Neural progenitor cell (in vitro differentiated cells): ENCODE data around the gene LYST. TPM values are rescaled to one million over a fixed set of nuclear protein-coding genes. Genes with fewer than 3 reads are reported as not detected.

Source experiments
- DNase-seq: peaks from one replicate; pipeline ENCODE4 v3.0.0-alpha.2; 2016; ENCODE audit warnings: low spot score
- H2AFZ ChIP-seq: fragments of 200-600 bp; sonication (generic); replicated peaks from 2 replicates; pipeline ENCODE4 v1.6.1; 2016; ENCODE audit warnings: antibody characterized with exemption
- H3F3A ChIP-seq: fragments of 200-600 bp; sonication (generic); 2 replicates; pipeline ENCODE4 v1.6.1; 2016; ENCODE audit warnings: antibody characterized with exemption, low read depth
- H3K27ac ChIP-seq: fragments of 200-600 bp; sonication (generic); 2 replicates; pipeline ENCODE4 v1.5.1; 2016; ENCODE audit warnings: mild to moderate bottlenecking
- H3K27me3 ChIP-seq: fragments of 200-600 bp; sonication (generic); 2 replicates; pipeline ENCODE4 v1.6.1; 2016; ENCODE audit warnings: mild to moderate bottlenecking, moderate library complexity
- H3K36me3 ChIP-seq: fragments of 200-600 bp; sonication (generic); 2 replicates; pipeline ENCODE4 v1.5.1; 2016
- H3K4me1 ChIP-seq: fragments of 200-600 bp; sonication (generic); 2 replicates; pipeline ENCODE4 v1.6.1; 2016; ENCODE audit warnings: mixed run types
- H3K4me2 ChIP-seq: fragments of 200-600 bp; sonication (generic); 2 replicates; pipeline ENCODE4 v1.6.1; 2016
- H3K4me3 ChIP-seq: fragments of 200-600 bp; sonication (generic); 2 replicates; pipeline ENCODE4 v1.5.1; 2016
- H3K79me2 ChIP-seq: fragments of 200-600 bp; sonication (generic); 2 replicates; pipeline ENCODE4 v1.6.1; 2016; ENCODE audit warnings: low read depth
- H3K9ac ChIP-seq: fragments of 200-600 bp; sonication (generic); 2 replicates; pipeline ENCODE4 v1.6.1; 2016
- H3K9me3 ChIP-seq: fragments of 200-600 bp; sonication (generic); 2 replicates; pipeline ENCODE4 v1.5.1; 2016; ENCODE audit warnings: low read depth
- H4K20me1 ChIP-seq: fragments of 200-600 bp; sonication (generic); 2 replicates; pipeline ENCODE4 v1.6.1; 2016; ENCODE audit warnings: low read depth
- H3K27ac Mint-ChIP-seq: 3 replicates; pipeline ENCODE4 v1.8.0; 2021; ENCODE audit warnings: mixed read lengths
- H3K27me3 Mint-ChIP-seq: 2 replicates; pipeline ENCODE4 v1.8.0; 2022; ENCODE audit warnings: low read depth, mild to moderate bottlenecking, inconsistent platforms, moderate library complexity, mixed read lengths; ENCODE audit not compliant: insufficient read depth
- H3K36me3 Mint-ChIP-seq: 3 replicates; pipeline ENCODE4 v1.8.0; 2021; ENCODE audit warnings: mixed read lengths
- H3K4me1 Mint-ChIP-seq: 3 replicates; pipeline ENCODE4 v1.8.0; 2021; ENCODE audit warnings: mixed read lengths
- H3K4me3 Mint-ChIP-seq: 3 replicates; pipeline ENCODE4 v1.8.0; 2021; ENCODE audit warnings: mild to moderate bottlenecking, moderate library complexity, mixed read lengths
- H3K9me3 Mint-ChIP-seq: 3 replicates; pipeline ENCODE4 v1.8.0; 2020; ENCODE audit warnings: mixed read lengths
- EZH2 ChIP-seq: fragments of 200-600 bp; sonication (generic); IDR thresholded peaks from 2 replicates; pipeline ENCODE4 v1.6.1; 2017; ENCODE audit warnings: antibody characterized with exemption, mild to moderate bottlenecking, moderate library complexity
- EZH2phosphoT487 ChIP-seq: fragments of 200-600 bp; sonication (generic); IDR thresholded peaks from 2 replicates; pipeline ENCODE4 v1.6.1; 2017; ENCODE audit warnings: antibody characterized with exemption
- total RNA-seq: library from RNA; depleted of rRNA; stranded (reverse); fragments of >200 nt; gene quantifications from 2 replicates; pipeline ENCODE4 v1.2.3, GENCODE V29; 2015; ENCODE audit warnings: low replicate concordance
- TF ChIP-seq, protein P1 (sequence below): fragments of 200-600 bp; sonication (generic); IDR thresholded peaks from 2 replicates; pipeline ENCODE4 v1.5.1; 2017; ENCODE audit warnings: antibody characterized with exemption, mild to moderate bottlenecking

Gene LYST
- total RNA-seq, 1 donor from 2014 or later, result 0.82 TPM

DNA sequence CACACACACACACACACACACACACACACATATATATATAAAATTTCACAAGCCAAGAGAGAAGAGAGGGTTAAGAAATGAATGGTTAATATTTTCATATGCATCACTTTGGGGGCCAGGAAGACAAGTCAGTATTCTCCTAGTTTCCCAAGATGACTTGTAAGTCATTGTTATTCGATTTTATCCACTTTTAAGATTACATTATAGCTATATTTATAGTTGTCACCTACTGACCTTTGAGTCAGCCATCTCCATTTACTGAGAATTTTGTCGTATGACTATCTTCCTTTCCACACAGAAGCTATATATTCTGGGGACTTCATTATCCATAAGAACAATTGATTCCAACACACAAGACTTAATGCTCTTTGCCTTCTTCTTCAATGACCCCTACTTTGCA lies 8.9 kb downstream of the LYST start:
- Mint-ChIP-seq H3K4me3 (no peak overlapping the region), H3K27me3 (no peaks in the 10 kb centered on the region), H3K36me3 (no peaks in the 10 kb centered on the region), H3K9me3 (no peaks in the 10 kb centered on the region), H3K27ac (no peak overlapping the region), H3K4me1 (no peaks in the 10 kb centered on the region)
- TF ChIP-seq EZH2phosphoT487 (no peak), EZH2 (no peak)
- TF ChIP-seq, protein P1, sequence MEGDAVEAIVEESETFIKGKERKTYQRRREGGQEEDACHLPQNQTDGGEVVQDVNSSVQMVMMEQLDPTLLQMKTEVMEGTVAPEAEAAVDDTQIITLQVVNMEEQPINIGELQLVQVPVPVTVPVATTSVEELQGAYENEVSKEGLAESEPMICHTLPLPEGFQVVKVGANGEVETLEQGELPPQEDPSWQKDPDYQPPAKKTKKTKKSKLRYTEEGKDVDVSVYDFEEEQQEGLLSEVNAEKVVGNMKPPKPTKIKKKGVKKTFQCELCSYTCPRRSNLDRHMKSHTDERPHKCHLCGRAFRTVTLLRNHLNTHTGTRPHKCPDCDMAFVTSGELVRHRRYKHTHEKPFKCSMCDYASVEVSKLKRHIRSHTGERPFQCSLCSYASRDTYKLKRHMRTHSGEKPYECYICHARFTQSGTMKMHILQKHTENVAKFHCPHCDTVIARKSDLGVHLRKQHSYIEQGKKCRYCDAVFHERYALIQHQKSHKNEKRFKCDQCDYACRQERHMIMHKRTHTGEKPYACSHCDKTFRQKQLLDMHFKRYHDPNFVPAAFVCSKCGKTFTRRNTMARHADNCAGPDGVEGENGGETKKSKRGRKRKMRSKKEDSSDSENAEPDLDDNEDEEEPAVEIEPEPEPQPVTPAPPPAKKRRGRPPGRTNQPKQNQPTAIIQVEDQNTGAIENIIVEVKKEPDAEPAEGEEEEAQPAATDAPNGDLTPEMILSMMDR, result no peak
- Histone ChIP-seq H4K20me1 (no peaks in the 10 kb centered on the region), H3K4me3 (no peak overlapping the region), H3K36me3 (no peaks in the 10 kb centered on the region), H3K27me3 (peaks cover 40% of the 10 kb centered on the region), H2AFZ (no peak overlapping the region), H3K4me2 (no peak overlapping the region), H3K4me1 (no peaks in the 10 kb centered on the region), H3K79me2 (no peaks in the 10 kb centered on the region), H3F3A (no peaks in the 10 kb centered on the region), H3K9me3 (no peaks in the 10 kb centered on the region), H3K9ac (no peak overlapping the region), H3K27ac (no peak overlapping the region)
- no peak for DNase-seq

DNA sequence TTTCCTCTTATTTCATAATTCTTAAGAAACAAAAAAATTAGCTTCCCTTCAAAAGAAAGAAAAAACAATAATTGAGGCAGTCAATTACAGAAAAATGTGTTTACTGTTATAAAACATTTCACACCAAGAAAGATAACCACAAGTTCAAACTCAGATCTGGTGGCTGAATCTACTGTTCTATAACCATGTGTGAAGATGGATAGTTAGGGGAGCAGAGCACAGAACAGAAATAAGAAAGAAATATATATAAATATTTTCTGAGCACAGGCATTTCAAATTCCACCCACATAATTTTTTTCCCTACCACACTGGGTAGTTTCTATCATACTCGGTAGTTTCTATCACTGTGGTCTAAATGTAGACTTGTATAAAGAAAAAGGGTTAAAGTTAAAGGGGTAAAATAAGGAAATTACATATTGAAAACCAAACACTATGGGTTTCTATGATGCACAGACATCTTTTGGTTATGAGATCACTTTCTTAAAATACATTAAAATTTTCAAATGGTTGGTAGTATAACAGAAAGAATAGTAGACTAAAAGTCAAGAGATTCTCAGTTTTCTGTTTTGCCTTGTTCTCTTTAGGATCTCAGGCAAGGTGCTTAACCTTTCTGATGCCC lies 10.8 kb downstream of the LYST start:
- no peak overlapping the region for H3K4me2 ChIP-seq
- no peaks in the 10 kb centered on the region for H3K9me3 Mint-ChIP-seq
- no peak overlapping the region for H2AFZ ChIP-seq
- no peaks in the 10 kb centered on the region for H4K20me1 ChIP-seq
- H3K4me1 Mint-ChIP-seq, result no peaks in the 10 kb centered on the region
- no peak for DNase-seq
- no peaks in the 10 kb centered on the region for H3F3A ChIP-seq
- H3K4me3 Mint-ChIP-seq, result no peak overlapping the region
- H3K4me3 ChIP-seq, result no peak overlapping the region
- no peak overlapping the region for H3K27ac ChIP-seq
- H3K27me3 ChIP-seq, result peaks cover 38% of the 10 kb centered on the region
- no peaks in the 10 kb centered on the region for H3K36me3 Mint-ChIP-seq
- H3K79me2 ChIP-seq, result no peaks in the 10 kb centered on the region
- H3K9ac ChIP-seq, result no peak overlapping the region
- H3K27me3 Mint-ChIP-seq, result no peaks in the 10 kb centered on the region
- no peaks in the 10 kb centered on the region for H3K9me3 ChIP-seq
- no peaks in the 10 kb centered on the region for H3K36me3 ChIP-seq
- no peaks in the 10 kb centered on the region for H3K4me1 ChIP-seq
- no peak overlapping the region for H3K27ac Mint-ChIP-seq
- no peak for TF ChIP-seq EZH2
- TF ChIP-seq EZH2phosphoT487, result no peak
- TF ChIP-seq, protein P1, result no peak

DNA sequence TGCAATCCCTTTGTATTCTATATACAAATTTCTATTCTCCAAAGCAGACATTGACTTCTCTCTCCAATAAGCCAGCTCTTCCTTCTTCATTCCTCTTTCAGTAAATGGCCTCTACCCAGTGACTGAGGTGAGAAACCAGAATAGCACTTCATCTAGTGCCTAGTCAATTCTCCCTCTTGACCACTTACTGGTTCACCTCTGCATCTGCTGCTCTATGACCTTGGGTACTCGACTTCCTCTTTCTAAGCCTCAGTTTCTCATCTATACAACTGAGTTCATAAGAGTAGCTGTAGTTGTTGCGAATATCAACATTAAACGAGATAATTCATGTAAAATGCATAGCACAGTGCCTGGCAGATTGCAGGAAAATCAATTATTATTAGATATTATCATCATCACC lies 12.4 kb downstream of the LYST start:
- DNase-seq, result no peak
- H3K9me3 ChIP-seq, result no peaks in the 10 kb centered on the region
- peaks cover 36% of the 10 kb centered on the region for H3K27me3 ChIP-seq
- H3K36me3 ChIP-seq, result no peaks in the 10 kb centered on the region
- H3K27ac ChIP-seq, result no peak overlapping the region
- Mint-ChIP-seq H3K36me3 (no peaks in the 10 kb centered on the region), H3K27me3 (no peaks in the 10 kb centered on the region), H3K4me1 (no peaks in the 10 kb centered on the region), H3K4me3 (no peak overlapping the region), H3K9me3 (no peaks in the 10 kb centered on the region), H3K27ac (no peak overlapping the region)
- H3K4me2 ChIP-seq, result no peak overlapping the region
- no peaks in the 10 kb centered on the region for H3K79me2 ChIP-seq
- no peak overlapping the region for H2AFZ ChIP-seq
- H3F3A ChIP-seq, result no peaks in the 10 kb centered on the region
- H3K9ac ChIP-seq, result no peak overlapping the region
- no peak for TF ChIP-seq EZH2
- no peak for TF ChIP-seq EZH2phosphoT487
- TF ChIP-seq, protein P1, result no peak
- no peak overlapping the region for H3K4me3 ChIP-seq
- no peaks in the 10 kb centered on the region for H3K4me1 ChIP-seq
- no peaks in the 10 kb centered on the region for H4K20me1 ChIP-seq
